Activated CD8-positive, alpha-beta memory T cell treated with anti-CD3 and anti-CD28 coated beads for 1 hour (primary cell): ENCODE results near the gene TGFBR3.
"Not testable (repeated sequence)": the region's sequence is repeated elsewhere in the genome, so short reads cannot be mapped to it uniquely, and the experiment has no call there.

Source experiments
- DNase-seq, 2 donors: peaks; one replicate each; pipeline ENCODE4 v3.0.0-alpha.2; 2020; ENCODE audit warnings: low read depth in 1 of 2; ENCODE audit errors: extremely low read depth in 1 of 2

TGFBR3 gene

GRCh38 chr1:91851130-91852010 is 34.6 kb downstream of the TGFBR3 start:
- no peak for DNase-seq

- no peak for DNase-seq
Observed at GRCh38 chr1:91850708-91851107, 35.2 kb downstream of the TGFBR3 start.

- DNase-seq: no peak
Observed at GRCh38 chr1:91847851-91848250, 38.1 kb downstream of the TGFBR3 start.

GRCh38 chr1:91846639-91847013 is 39.3 kb downstream of the TGFBR3 start:
- DNase-seq: no peak

- no peak for DNase-seq
Observed at GRCh38 chr1:91846007-91846638, 39.8 kb downstream of the TGFBR3 start.

GRCh38 chr1:91844862-91845528 is 41.0 kb downstream of the TGFBR3 start:
- DNase-seq: no peak

GRCh38 chr1:91843843-91844242 is 42.1 kb downstream of the TGFBR3 start:
- no peak for DNase-seq

GRCh38 chr1:91842563-91842962 is 43.4 kb downstream of the TGFBR3 start:
- DNase-seq: no peak

GRCh38 chr1:91842056-91842455 is 43.9 kb downstream of the TGFBR3 start:
- DNase-seq: no peak

GRCh38 chr1:91840276-91840675 is 45.7 kb downstream of the TGFBR3 start:
- DNase-seq: not testable (repeated sequence)

- DNase-seq: no peak
Observed at GRCh38 chr1:91836331-91837040, 49.5 kb downstream of the TGFBR3 start.

GRCh38 chr1:91835087-91835521 is 50.8 kb downstream of the TGFBR3 start:
- DNase-seq: no peak

GRCh38 chr1:91834549-91834948 is 51.4 kb downstream of the TGFBR3 start:
- DNase-seq: not testable (repeated sequence)

GRCh38 chr1:91833946-91834345 is 52.0 kb downstream of the TGFBR3 start:
- no peak for DNase-seq

GRCh38 chr1:91831132-91831930 is 54.6 kb downstream of the TGFBR3 start:
- DNase-seq: no peak

- DNase-seq: no peak
Observed at GRCh38 chr1:91830242-91831131, 55.5 kb downstream of the TGFBR3 start.

GRCh38 chr1:91829293-91830153 is 56.4 kb downstream of the TGFBR3 start:
- no peak for DNase-seq

GRCh38 chr1:91828583-91829281 is 57.2 kb downstream of the TGFBR3 start:
- no peak for DNase-seq
